Testis (tissue), 2 donors: ENCODE data around the gene NTM.

Experiments
- POLR2A ChIP-seq: fragments of 450-650 bp; IDR thresholded peaks from one replicate; pipeline ENCODE4 v1.6.1; 2017; ENCODE audit warnings: antibody characterized with exemption, mild to moderate bottlenecking, moderate library complexity
- TF ChIP-seq, protein P1 (sequence below), 3 experiments: fragments of 450-650 bp in 2 of 3; fragments of 200-600 bp in 1 of 3; sonication (generic) in 1 of 3; IDR thresholded peaks; one replicate each; pipeline ENCODE4 v1.5.1; 2016 to 2019; ENCODE audit warnings: antibody characterized with exemption in 3 of 3, mild to moderate bottlenecking in 2 of 3, moderate library complexity in 1 of 3

- no peak for TF ChIP-seq POLR2A
- TF ChIP-seq, protein P1, sequence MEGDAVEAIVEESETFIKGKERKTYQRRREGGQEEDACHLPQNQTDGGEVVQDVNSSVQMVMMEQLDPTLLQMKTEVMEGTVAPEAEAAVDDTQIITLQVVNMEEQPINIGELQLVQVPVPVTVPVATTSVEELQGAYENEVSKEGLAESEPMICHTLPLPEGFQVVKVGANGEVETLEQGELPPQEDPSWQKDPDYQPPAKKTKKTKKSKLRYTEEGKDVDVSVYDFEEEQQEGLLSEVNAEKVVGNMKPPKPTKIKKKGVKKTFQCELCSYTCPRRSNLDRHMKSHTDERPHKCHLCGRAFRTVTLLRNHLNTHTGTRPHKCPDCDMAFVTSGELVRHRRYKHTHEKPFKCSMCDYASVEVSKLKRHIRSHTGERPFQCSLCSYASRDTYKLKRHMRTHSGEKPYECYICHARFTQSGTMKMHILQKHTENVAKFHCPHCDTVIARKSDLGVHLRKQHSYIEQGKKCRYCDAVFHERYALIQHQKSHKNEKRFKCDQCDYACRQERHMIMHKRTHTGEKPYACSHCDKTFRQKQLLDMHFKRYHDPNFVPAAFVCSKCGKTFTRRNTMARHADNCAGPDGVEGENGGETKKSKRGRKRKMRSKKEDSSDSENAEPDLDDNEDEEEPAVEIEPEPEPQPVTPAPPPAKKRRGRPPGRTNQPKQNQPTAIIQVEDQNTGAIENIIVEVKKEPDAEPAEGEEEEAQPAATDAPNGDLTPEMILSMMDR (IDR thresholded peaks at IDR 0.05): no peak
Observed at GRCh38 chr11:132310390-132311375, 940.3 kb downstream of the NTM start.
